Spinal cord (tissue), 10 donors: Measurements from ENCODE around the gene GAB1. TPM values are rescaled to one million over a fixed set of nuclear protein-coding genes. Genes with fewer than 3 reads are reported as not detected.

Experiments
- DNase-seq, 6 donors: peaks; one replicate each; pipeline versions ENCODE4 v3.0.0 to v3.0.0-alpha.2; 2013 to 2015; ENCODE audit warnings: low spot score in 6 of 6, low read depth in 4 of 6
- H3K27ac ChIP-seq: one replicate; pipeline ENCODE4 v1.5.1; 2013; ENCODE audit warnings: low read depth, low read length, control low read depth
- H3K27me3 ChIP-seq: one replicate; pipeline ENCODE4 v1.6.1; 2013; ENCODE audit warnings: low read length; ENCODE audit not compliant: control insufficient read depth, insufficient read depth
- H3K36me3 ChIP-seq: one replicate; pipeline ENCODE4 v1.6.1; 2013; ENCODE audit warnings: low read length; ENCODE audit not compliant: control insufficient read depth, insufficient read depth
- H3K4me1 ChIP-seq: one replicate; pipeline ENCODE4 v1.6.1; 2013; ENCODE audit warnings: low read length; ENCODE audit not compliant: control insufficient read depth, insufficient read depth
- H3K4me3 ChIP-seq: one replicate; pipeline ENCODE4 v1.5.1; 2013; ENCODE audit warnings: low read depth, low read length, control low read depth
- H3K9me3 ChIP-seq: one replicate; pipeline ENCODE4 v1.6.1; 2013; ENCODE audit warnings: low read length; ENCODE audit not compliant: control insufficient read depth, insufficient read depth
- WGBS: methylation state at CpG from one replicate; pipeline ENCODE4 v1.1.5; 2013; ENCODE audit warnings: missing lambda C conversion rate; ENCODE audit not compliant: insufficient coverage; 5-methylcytosine and 5-hydroxymethylcytosine counted together
- long read RNA-seq, 4 donors: transcript quantifications; one replicate each; lab custom pipeline, GENCODE V29; 2026
- polyA plus RNA-seq, 2 donors: library from polyadenylated mRNA; unstranded; fragments of 120-200 nt; gene quantifications; one replicate each; pipeline ENCODE4 v1.2.1, GENCODE V29; 2013; ENCODE audit not compliant: insufficient read length in 2 of 2
- total RNA-seq, 2 donors: library from RNA; depleted of rRNA in 1 of 2; stranded (reverse); fragments of 120-200 nt in 1 of 2; fragments of >200 nt in 1 of 2; gene quantifications; one replicate each; pipeline versions ENCODE4 v1.2.3 to v1.2.4, GENCODE V29; 2013 to 2014
- donor health status: healthy.

GAB1 gene
- total RNA-seq (10 to 100 TPM; 73.2 to 81.6 TPM), polyA plus RNA-seq (10 to 100 TPM; 38.6 to 53.0 TPM)
- long read RNA-seq, donor 1, partial matches to known transcripts = 0 of 2 reads
- long read RNA-seq, donor 1, other reads (novel, unspliced or antisense) = 0 of 2 reads
- long read RNA-seq, donor 2, partial matches to known transcripts = 0 of 1 reads
- long read RNA-seq, donor 2, other reads (novel, unspliced or antisense) = 0 of 1 reads
- long read RNA-seq, donor 3 = 0 reads
- long read RNA-seq, donor 4, partial matches to known transcripts = 11 of 15 reads
- long read RNA-seq, donor 4, other reads (novel, unspliced or antisense) = 0 of 15 reads

DNA sequence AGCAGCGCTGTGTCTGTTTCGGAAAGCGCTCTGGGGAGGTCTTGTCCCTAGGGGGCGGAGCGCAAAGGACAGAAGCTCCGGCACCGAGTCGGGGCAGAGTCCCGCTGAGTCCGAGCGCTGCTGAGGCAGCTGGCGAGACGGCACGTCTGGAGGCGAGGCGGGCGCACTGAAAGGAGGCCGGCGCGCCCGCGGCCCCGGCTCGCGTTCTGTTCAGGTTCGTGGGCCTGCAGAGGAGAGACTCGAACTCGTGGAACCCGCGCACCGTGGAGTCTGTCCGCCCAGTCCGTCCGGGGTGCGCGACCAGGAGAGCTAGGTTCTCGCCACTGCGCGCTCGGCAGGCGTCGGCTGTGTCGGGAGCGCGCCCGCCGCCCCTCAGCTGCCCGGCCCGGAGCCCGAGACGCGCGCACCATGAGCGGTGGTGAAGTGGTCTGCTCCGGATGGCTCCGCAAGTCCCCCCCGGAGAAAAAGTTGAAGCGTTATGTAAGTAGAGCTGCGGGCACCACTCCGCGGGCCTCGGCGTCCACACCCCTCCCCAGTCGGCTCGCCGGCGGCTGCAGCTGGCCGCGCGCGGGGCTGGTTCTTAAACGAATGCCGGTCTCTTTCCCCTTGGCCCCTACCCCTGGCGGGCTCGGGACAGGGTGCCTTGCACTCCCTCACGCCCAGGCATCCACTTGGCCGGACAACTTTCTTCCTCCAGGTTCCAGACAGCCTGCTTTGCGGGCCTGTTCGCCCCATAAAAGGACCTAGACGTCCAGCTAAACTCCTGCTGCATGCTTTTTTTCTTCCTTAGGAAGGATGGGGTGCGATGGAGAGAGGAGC, at the start of gene GAB1:
TSS of gene GAB1 (plus strand) at position 96 of the 819 bp plus-strand sequence. CDS start at position 409, 313 bp downstream.
- peak; percentile 43 to 90 (median 60) for DNase-seq
- Histone ChIP-seq H3K27me3 (no peaks in the 10 kb centered on the region), H3K4me3 (peak within 1 kb of the TSS; percentile 88), H3K27ac (peak within 1 kb of the TSS; percentile 97), H3K4me1 (peaks cover 22% of the 10 kb centered on the region), H3K9me3 (no peaks in the 10 kb centered on the region), H3K36me3 (no peaks in the 10 kb centered on the region)
- under 1% methylated on average over 77 of the region's 81 CpGs for WGBS

DNA sequence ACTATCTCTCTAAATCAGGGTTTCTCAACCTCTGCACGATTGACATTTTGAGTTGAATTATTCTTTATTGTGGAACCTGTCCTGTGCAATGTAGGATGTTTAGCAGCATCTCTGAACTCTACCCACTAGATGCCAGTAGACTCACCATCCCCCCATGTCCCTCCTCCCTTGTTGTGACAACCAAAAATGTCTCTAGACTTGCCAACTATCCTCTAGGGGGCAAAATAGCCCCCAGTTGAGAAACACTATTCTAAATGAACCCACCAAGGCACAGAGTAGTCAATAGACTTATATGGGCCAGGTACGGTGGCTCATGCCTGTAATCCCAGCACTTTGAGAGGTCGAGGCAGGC, 49.1 kb upstream of the GAB1 start:
- Histone ChIP-seq H3K4me1 (no peaks in the 10 kb centered on the region), H3K27me3 (no peaks in the 10 kb centered on the region), H3K4me3 (no peak overlapping the region), H3K27ac (peak overlapping the region; percentile 11), H3K9me3 (no peaks in the 10 kb centered on the region), H3K36me3 (no peaks in the 10 kb centered on the region)
- WGBS = no CpG with 5 or more reads among the region's 3 CpGs
- no peak for DNase-seq

DNA sequence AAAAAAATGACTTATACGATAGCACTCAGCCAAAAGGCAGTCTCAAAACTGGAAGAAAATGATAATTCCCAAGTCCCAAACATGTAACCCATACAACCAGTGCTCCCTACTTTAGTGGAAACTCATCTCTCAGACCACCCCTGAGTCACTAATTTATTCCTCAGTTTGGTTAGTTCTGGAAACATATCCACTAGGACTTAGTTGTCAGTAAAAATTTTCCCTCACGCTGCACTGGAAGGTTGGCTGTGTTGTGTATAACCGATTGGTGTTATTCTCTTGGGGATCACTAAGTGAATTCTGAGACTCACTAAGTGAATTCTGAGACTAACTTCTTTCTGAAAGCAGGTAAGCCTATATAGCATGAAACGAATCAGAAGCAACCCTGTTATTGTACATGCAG, 48.5 kb upstream of the GAB1 start:
- Histone ChIP-seq H3K27ac (no peak overlapping the region), H3K9me3 (no peaks in the 10 kb centered on the region), H3K36me3 (no peaks in the 10 kb centered on the region), H3K4me1 (no peaks in the 10 kb centered on the region), H3K27me3 (no peaks in the 10 kb centered on the region), H3K4me3 (no peak overlapping the region)
- DNase-seq = no peak
- no CpG with 5 or more reads among the region's 4 CpGs for WGBS

DNA sequence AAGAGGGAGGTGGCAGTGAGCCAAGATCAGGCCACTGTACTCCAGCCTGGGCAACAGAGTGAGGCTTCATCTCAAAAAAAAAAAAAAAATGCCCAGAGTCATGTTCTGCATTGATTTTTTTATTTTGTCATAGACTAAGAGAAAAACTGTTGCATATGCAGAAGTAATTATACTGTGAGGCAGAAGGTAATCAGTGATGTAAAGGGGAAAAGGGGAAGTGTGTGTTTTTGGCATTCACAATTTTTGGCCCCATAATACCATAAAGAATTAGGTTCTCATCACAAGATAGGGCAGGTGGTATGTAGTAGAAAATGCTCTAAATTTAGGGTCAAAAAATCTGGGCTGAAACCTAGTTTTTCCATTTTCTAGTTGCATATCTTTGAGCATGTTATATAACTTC, 47.3 kb upstream of the GAB1 start:
- Histone ChIP-seq H3K36me3 (no peaks in the 10 kb centered on the region), H3K27me3 (no peaks in the 10 kb centered on the region), H3K4me3 (no peak overlapping the region), H3K9me3 (no peaks in the 10 kb centered on the region), H3K27ac (no peak overlapping the region), H3K4me1 (peaks cover 2% of the 10 kb centered on the region)
- no peak for DNase-seq

DNA sequence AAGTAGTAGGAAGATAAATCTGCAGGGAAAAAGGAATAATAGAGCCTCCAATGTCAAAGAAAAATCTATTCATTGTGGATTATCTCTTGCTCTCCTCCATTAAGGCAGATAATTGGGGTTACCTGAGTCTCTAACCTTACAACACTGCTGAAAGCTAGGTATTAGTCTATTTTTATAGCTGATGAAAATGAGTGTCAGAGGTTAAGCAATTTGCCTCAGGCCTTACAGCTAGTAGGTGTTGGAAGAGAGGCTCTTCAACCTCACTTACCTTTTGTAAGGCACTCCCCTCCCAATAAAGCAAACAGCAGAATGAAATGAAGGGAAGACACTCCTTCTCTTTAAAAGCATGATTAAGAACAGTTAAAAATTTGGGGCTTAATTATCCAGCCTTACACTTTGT, 45.4 kb upstream of the GAB1 start:
- Histone ChIP-seq H3K4me1 (peaks cover 3% of the 10 kb centered on the region), H3K27me3 (no peaks in the 10 kb centered on the region), H3K4me3 (no peak overlapping the region), H3K27ac (no peak overlapping the region), H3K9me3 (no peaks in the 10 kb centered on the region), H3K36me3 (no peaks in the 10 kb centered on the region)
- DNase-seq = no peak

DNA sequence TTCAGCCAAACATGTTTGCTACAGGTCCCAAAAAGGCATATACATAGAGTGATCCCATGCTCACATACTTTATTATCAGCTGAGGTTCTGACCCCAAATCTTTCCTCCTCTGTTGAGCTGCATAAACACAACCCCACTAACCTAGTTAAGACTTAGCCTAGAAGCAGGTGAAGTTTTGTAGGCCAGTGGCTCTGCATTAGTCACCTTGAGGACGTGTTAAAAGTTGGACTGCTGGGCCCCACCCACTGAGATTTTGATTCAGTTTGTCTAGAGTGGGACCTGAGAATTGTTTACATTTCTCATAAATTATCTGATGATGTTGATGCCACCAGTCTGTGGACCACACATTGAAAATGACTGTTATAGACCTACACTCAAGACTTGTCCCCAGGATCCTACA, 43.8 kb upstream of the GAB1 start:
- no CpG with 5 or more reads among the region's 1 CpG for WGBS
- Histone ChIP-seq H3K27ac (no peak overlapping the region), H3K36me3 (no peaks in the 10 kb centered on the region), H3K4me1 (peaks cover 3% of the 10 kb centered on the region), H3K27me3 (no peaks in the 10 kb centered on the region), H3K9me3 (no peaks in the 10 kb centered on the region), H3K4me3 (no peak overlapping the region)
- no peak for DNase-seq

DNA sequence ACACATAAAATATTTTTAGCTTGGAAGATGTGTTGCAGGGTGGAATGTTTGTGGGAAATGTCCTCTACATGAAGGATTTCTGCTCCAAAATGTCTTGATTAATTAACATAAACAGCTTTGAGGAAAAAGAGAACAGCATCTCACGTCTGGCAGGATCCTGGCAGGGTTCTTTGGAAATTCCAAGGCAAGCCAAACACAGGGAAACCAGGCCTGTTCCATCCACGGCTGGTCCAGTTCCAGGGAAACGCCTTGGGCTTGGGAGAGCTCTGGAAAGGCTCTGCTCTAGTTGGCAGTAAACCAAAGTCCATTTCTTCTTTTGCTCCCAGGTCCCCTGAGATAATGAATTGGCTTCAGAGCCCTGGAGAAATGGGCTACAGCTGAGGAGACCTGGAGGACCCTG, 42.4 kb upstream of the GAB1 start:
- H3K27ac ChIP-seq = no peak overlapping the region
- peaks cover 3% of the 10 kb centered on the region for H3K4me1 ChIP-seq
- no peaks in the 10 kb centered on the region for H3K36me3 ChIP-seq
- H3K9me3 ChIP-seq = no peaks in the 10 kb centered on the region
- peak in 3 of 6 donors; percentile 13 to 82 (median 23) for DNase-seq
- no peak overlapping the region for H3K4me3 ChIP-seq
- no peaks in the 10 kb centered on the region for H3K27me3 ChIP-seq
- WGBS = 23% methylated on average over 3 of the region's 3 CpGs

DNA sequence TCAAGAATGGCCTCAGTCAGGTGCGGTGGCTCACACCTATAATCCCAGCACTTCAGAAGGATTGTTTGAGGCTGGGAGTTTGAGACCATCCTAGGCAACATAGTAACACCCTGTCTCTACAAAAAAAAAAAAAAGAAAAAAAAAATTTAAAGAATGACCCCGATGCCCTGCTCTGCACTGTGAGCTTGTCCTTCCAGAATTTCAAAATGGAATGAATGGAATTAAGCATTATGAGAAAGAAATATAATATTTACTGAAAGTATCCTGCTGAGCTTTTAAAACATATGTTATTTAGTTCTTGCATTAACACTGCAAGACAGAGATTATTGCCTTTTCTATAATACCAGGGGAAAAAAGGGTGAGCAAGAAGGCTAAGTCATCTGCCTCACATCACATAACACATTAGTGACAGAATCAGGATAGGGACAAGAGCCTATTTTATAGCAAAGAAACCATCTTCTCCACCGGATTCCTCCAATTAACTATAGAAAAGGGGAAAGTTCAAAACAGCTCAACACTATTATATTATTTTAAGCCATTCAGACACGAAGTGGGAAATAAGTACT, 41.9 kb upstream of the GAB1 start:
- DNase-seq = no peak
- H3K27ac ChIP-seq = no peak overlapping the region

DNA sequence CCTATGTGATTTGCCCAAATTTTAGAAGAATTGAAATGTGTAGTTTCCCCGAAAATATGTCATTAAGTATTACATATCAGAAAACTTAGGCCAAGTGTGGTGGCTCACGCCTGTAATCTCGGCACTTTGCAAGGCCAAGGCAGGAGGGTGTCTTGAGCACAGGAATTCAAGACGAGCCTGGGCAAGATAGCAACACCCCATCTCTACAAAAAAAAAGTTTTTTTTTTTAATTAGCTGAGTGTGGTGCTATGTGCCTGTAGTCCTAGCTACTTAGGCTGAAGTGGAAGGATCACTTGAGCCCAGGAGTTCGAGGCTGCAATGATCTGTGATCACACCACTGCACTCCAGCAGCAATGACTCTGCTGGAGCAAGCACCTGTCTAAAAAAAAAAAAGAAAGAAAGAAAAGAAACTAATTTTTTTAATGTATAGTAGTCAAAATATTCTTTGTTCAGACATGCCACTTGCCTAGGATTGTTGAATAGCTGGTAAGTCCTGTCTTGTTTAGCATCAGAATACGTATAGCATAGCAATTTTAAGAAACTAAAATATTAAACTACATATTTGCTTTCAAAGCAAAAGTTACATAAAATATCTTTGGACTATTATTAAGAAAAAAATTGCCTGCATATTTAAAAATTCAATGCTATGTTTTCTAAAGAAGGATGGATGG, 40.1 kb upstream of the GAB1 start:
- no peaks in the 10 kb centered on the region for H3K9me3 ChIP-seq
- no peak overlapping the region for H3K4me3 ChIP-seq
- no peaks in the 10 kb centered on the region for H3K36me3 ChIP-seq
- no peaks in the 10 kb centered on the region for H3K27me3 ChIP-seq
- H3K27ac ChIP-seq = no peak overlapping the region
- H3K4me1 ChIP-seq = peaks cover 3% of the 10 kb centered on the region
- DNase-seq = no peak
- WGBS = no CpG with 5 or more reads among the region's 6 CpGs

More for the DNA sequence above, 41.9 kb upstream of the GAB1 start:
- Histone ChIP-seq H3K27me3 (no peaks in the 10 kb centered on the region), H3K9me3 (no peaks in the 10 kb centered on the region), H3K36me3 (no peaks in the 10 kb centered on the region), H3K4me3 (no peak overlapping the region), H3K4me1 (peaks cover 3% of the 10 kb centered on the region)
- WGBS = no CpG with 5 or more reads among the region's 4 CpGs
